HG03139 (cell line): Measurements from ENCODE around the gene ZFP3.
"Not testable (repeated sequence)": the region's sequence is repeated elsewhere in the genome, so short reads cannot be mapped to it uniquely, and the experiment has no call there.

Experiments used
- ATAC-seq: cut with Tn5 transposase; IDR thresholded peaks from one replicate; pipeline ENCODE4 v1.9.1; 2021; ENCODE audit not compliant: unreplicated experiment

The ZFP3 gene

GRCh38 chr17:5123343-5124124 lies 45.3 kb downstream of the ZFP3 start:
- ATAC-seq = no peak

GRCh38 chr17:5124125-5124760 lies 46.0 kb downstream of the ZFP3 start:
- not testable (repeated sequence) for ATAC-seq

GRCh38 chr17:5124896-5125295 lies 46.6 kb downstream of the ZFP3 start:
- ATAC-seq = not testable (repeated sequence)

- ATAC-seq = no peak
Measured at GRCh38 chr17:5126719-5127488, 48.6 kb downstream of the ZFP3 start.

- ATAC-seq = no peak
Measured at GRCh38 chr17:5127910-5128309, 49.6 kb downstream of the ZFP3 start.

GRCh38 chr17:5128387-5128786 lies 50.1 kb downstream of the ZFP3 start:
- ATAC-seq = not testable (repeated sequence)

- no peak for ATAC-seq
Measured at GRCh38 chr17:5128905-5129535, 50.8 kb downstream of the ZFP3 start.

GRCh38 chr17:5129770-5130169 lies 51.5 kb downstream of the ZFP3 start:
- not testable (repeated sequence) for ATAC-seq

GRCh38 chr17:5130261-5130660 lies 52.0 kb downstream of the ZFP3 start:
- ATAC-seq = not testable (repeated sequence)

GRCh38 chr17:5130687-5131086 lies 52.4 kb downstream of the ZFP3 start:
- not testable (repeated sequence) for ATAC-seq

GRCh38 chr17:5131146-5131715 lies 53.0 kb downstream of the ZFP3 start:
- ATAC-seq = no peak

GRCh38 chr17:5131799-5132502 lies 53.7 kb downstream of the ZFP3 start:
- not testable (repeated sequence) for ATAC-seq

GRCh38 chr17:5132503-5133225 lies 54.4 kb downstream of the ZFP3 start:
- ATAC-seq = not testable (repeated sequence)

- ATAC-seq = no peak
Measured at GRCh38 chr17:5133311-5133710, 55.0 kb downstream of the ZFP3 start.

GRCh38 chr17:5133961-5134360 lies 55.7 kb downstream of the ZFP3 start:
- not testable (repeated sequence) for ATAC-seq

- ATAC-seq = not testable (repeated sequence)
Measured at GRCh38 chr17:5134571-5134970, 56.3 kb downstream of the ZFP3 start.

- not testable (repeated sequence) for ATAC-seq
Measured at GRCh38 chr17:5135131-5135712, 57.0 kb downstream of the ZFP3 start.

- ATAC-seq = no peak
Measured at GRCh38 chr17:5135726-5136579, 57.7 kb downstream of the ZFP3 start.
